Activated CD4-positive, alpha-beta memory T cell treated with anti-CD3 and anti-CD28 coated beads for 36 hours (primary cell): ENCODE results near the gene P3H2. TPM values are rescaled to one million over a fixed set of nuclear protein-coding genes. Genes with fewer than 3 reads are reported as not detected.

Source experiments
- CTCF ChIA-PET: fragments of 350-600 bp; sonication (Branson Sonifier 250); formaldehyde crosslinking; loops from one replicate; lab custom pipeline; 2021; ENCODE audit warnings: antibody characterized with exemption, inconsistent platforms; lab: Charles Lee
- POLR2A ChIA-PET: fragments of 350-600 bp; sonication (Branson Sonifier 250); formaldehyde crosslinking; loops from one replicate; lab custom pipeline; 2021; ENCODE audit warnings: antibody characterized with exemption; lab: Charles Lee
- DNase-seq: peaks from one replicate; pipeline ENCODE4 v3.0.0-alpha.2; 2020
- H3K27ac Mint-ChIP-seq: one replicate; pipeline ENCODE4 v1.8.0; 2021; ENCODE audit warnings: mixed read lengths
- H3K27me3 Mint-ChIP-seq: one replicate; pipeline ENCODE4 v1.8.0; 2021; ENCODE audit warnings: mixed read lengths
- H3K36me3 Mint-ChIP-seq: one replicate; pipeline ENCODE4 v1.8.0; 2021; ENCODE audit warnings: mixed read lengths
- H3K4me1 Mint-ChIP-seq: one replicate; pipeline ENCODE4 v1.8.0; 2021; ENCODE audit warnings: low read depth, mixed read lengths
- H3K4me3 Mint-ChIP-seq: one replicate; pipeline ENCODE4 v1.8.0; 2021; ENCODE audit warnings: mild to moderate bottlenecking, mixed read lengths
- H3K9me3 Mint-ChIP-seq: one replicate; pipeline ENCODE4 v1.8.0; 2021; ENCODE audit warnings: mixed read lengths
- intact Hi-C: fragments of 100-400 bp; cut with micrococcal nuclease; formaldehyde crosslinking; loops from one replicate; pipeline ENCODE4 v1.15.1; 2023
- total RNA-seq, 2 experiments: library from RNA; stranded (reverse); gene quantifications; one replicate each; pipeline ENCODE4 v1.2.3, GENCODE V29; 2021

The P3H2 gene
- total RNA-seq, 2 experiments from 2014 or later: not detected

- Mint-ChIP-seq H3K4me1 (no peaks in the 10 kb centered on the region), H3K4me3 (no peak overlapping the region), H3K9me3 (no peaks in the 10 kb centered on the region), H3K27ac (no peak overlapping the region), H3K36me3 (no peaks in the 10 kb centered on the region), H3K27me3 (peaks cover 11% of the 10 kb centered on the region)
- intact Hi-C loops: no loop called here
- POLR2A ChIA-PET: no interaction called here
- CTCF ChIA-PET: no interaction called here
- no peak for DNase-seq
Observed at GRCh38 chr3:190003681-190004123, 117.0 kb downstream of the P3H2 start.

DNA sequence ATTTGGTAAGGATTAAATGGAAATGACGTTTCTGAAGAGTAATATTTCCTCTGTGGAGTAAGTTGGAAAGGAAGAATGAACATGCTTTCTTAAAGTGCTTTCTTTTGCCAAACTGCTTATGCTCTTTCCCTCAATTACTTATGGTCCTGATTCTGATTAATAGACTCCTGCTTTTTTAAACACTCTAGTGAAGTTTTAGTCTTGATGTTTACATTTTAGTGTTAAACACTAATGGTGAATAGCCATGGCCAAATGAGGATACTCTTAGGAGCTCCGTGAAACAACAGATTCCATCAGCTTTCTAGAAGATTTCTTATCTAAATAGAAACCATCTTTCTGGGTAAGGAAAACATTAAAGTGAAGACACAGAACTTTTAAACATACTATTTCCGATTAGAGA lies 117.6 kb downstream of the P3H2 start:
- no peaks in the 10 kb centered on the region for H3K36me3 Mint-ChIP-seq
- H3K4me1 Mint-ChIP-seq: no peaks in the 10 kb centered on the region
- intact Hi-C loops: no loop called here
- DNase-seq: no peak
- no peak overlapping the region for H3K27ac Mint-ChIP-seq
- H3K27me3 Mint-ChIP-seq: peaks cover 11% of the 10 kb centered on the region
- no peaks in the 10 kb centered on the region for H3K9me3 Mint-ChIP-seq
- no peak overlapping the region for H3K4me3 Mint-ChIP-seq
- ChIA-PET POLR2A (no interaction called here), CTCF (interaction anchor here (0.7 kb wide), 1 partner anchor 748 kb away, joined by 3 read pairs; no protein-coding TSS in a partner anchor)

GRCh38 chr3:190001426-190001825 lies 119.3 kb downstream of the P3H2 start:
- CTCF ChIA-PET: interaction anchor here (0.9 kb wide), 1 partner anchor 39 kb away, joined by 3 read pairs; no protein-coding TSS in a partner anchor
- H3K27ac Mint-ChIP-seq: no peak overlapping the region
- no peaks in the 10 kb centered on the region for H3K9me3 Mint-ChIP-seq
- H3K36me3 Mint-ChIP-seq: no peaks in the 10 kb centered on the region
- H3K4me3 Mint-ChIP-seq: no peak overlapping the region
- peaks cover 6% of the 10 kb centered on the region for H3K27me3 Mint-ChIP-seq
- intact Hi-C loops: no loop called here
- DNase-seq: no peak
- POLR2A ChIA-PET: no interaction called here
- H3K4me1 Mint-ChIP-seq: no peaks in the 10 kb centered on the region

DNA sequence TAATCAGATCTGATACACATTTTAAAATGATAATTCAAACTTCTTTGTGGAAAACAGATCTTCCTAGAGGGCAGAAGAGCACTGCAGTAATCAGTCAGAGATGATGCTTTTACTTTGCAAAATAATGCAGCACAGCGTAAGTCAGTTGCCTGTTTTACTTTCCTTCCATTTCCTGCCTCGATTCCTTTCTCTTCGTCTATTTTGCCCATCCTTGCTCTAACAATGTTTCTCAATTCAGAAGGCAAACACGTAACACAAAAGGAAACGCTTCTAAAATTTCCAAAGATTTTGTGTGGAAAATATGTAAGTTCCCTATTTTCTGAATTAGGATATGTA lies 119.9 kb downstream of the P3H2 start:
- H3K36me3 Mint-ChIP-seq: no peaks in the 10 kb centered on the region
- H3K9me3 Mint-ChIP-seq: no peaks in the 10 kb centered on the region
- no peak overlapping the region for H3K4me3 Mint-ChIP-seq
- intact Hi-C loops: no loop called here
- ChIA-PET CTCF (interaction anchor here (0.9 kb wide), 1 partner anchor 38 kb away, joined by 3 read pairs; no protein-coding TSS in a partner anchor), POLR2A (no interaction called here)
- no peak for DNase-seq
- no peak overlapping the region for H3K27ac Mint-ChIP-seq
- H3K4me1 Mint-ChIP-seq: no peaks in the 10 kb centered on the region
- H3K27me3 Mint-ChIP-seq: peaks cover 6% of the 10 kb centered on the region

GRCh38 chr3:190000187-190000860 lies 120.4 kb downstream of the P3H2 start:
- Mint-ChIP-seq H3K9me3 (no peaks in the 10 kb centered on the region), H3K36me3 (no peaks in the 10 kb centered on the region), H3K27ac (no peak overlapping the region), H3K4me1 (no peaks in the 10 kb centered on the region), H3K27me3 (peaks cover 6% of the 10 kb centered on the region), H3K4me3 (no peak overlapping the region)
- intact Hi-C loops: no loop called here
- CTCF ChIA-PET: no interaction called here
- POLR2A ChIA-PET: no interaction called here
- no peak for DNase-seq

- Mint-ChIP-seq H3K27ac (no peak overlapping the region), H3K9me3 (no peaks in the 10 kb centered on the region), H3K27me3 (peaks cover 7% of the 10 kb centered on the region), H3K4me1 (no peaks in the 10 kb centered on the region), H3K36me3 (no peaks in the 10 kb centered on the region), H3K4me3 (no peak overlapping the region)
- ChIA-PET POLR2A (no interaction called here), CTCF (no interaction called here)
- DNase-seq: no peak
- intact Hi-C loops: no loop called here
Observed at GRCh38 chr3:189999718-190000117, 121.0 kb downstream of the P3H2 start.

GRCh38 chr3:189995129-189995528 lies 125.6 kb downstream of the P3H2 start:
- Mint-ChIP-seq H3K4me1 (no peaks in the 10 kb centered on the region), H3K27ac (no peak overlapping the region), H3K4me3 (no peak overlapping the region), H3K36me3 (no peaks in the 10 kb centered on the region), H3K9me3 (no peaks in the 10 kb centered on the region), H3K27me3 (peaks cover 14% of the 10 kb centered on the region)
- POLR2A ChIA-PET: no interaction called here
- CTCF ChIA-PET: no interaction called here
- DNase-seq: no peak
- intact Hi-C loops: no loop called here

DNA sequence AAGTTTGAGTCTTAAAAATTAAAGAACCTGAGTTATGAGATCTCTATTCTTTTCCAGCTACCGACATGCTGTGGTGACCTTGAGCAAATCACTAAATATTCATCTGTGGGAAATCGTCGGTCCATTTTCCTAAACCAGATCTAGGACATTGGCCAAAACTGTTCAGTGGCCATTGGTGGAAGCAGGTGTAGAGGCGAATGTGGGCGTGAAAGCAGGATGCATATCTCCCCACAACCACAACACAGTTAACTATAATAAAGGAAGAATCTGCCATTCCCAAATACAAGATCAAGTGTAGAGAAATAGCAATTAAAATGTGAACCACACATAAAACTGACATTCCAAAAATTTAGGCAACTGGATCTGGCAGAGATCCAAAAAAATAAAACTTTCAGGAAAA lies 129.9 kb downstream of the P3H2 start:
- Mint-ChIP-seq H3K9me3 (no peaks in the 10 kb centered on the region), H3K27ac (no peak overlapping the region), H3K4me3 (no peak overlapping the region), H3K36me3 (no peaks in the 10 kb centered on the region), H3K4me1 (no peaks in the 10 kb centered on the region), H3K27me3 (peaks cover 22% of the 10 kb centered on the region)
- intact Hi-C loops: no loop called here
- ChIA-PET CTCF (no interaction called here), POLR2A (no interaction called here)
- no peak for DNase-seq

- CTCF ChIA-PET: no interaction called here
- POLR2A ChIA-PET: no interaction called here
- no peaks in the 10 kb centered on the region for H3K9me3 Mint-ChIP-seq
- no peak overlapping the region for H3K27ac Mint-ChIP-seq
- no peaks in the 10 kb centered on the region for H3K4me1 Mint-ChIP-seq
- no peak for DNase-seq
- intact Hi-C loops: no loop called here
- H3K27me3 Mint-ChIP-seq: peaks cover 16% of the 10 kb centered on the region
- no peak overlapping the region for H3K4me3 Mint-ChIP-seq
- no peaks in the 10 kb centered on the region for H3K36me3 Mint-ChIP-seq
Observed at GRCh38 chr3:189988854-189989253, 131.8 kb downstream of the P3H2 start.

GRCh38 chr3:189988322-189988721 lies 132.4 kb downstream of the P3H2 start:
- CTCF ChIA-PET: no interaction called here
- DNase-seq: no peak
- Mint-ChIP-seq H3K27ac (no peak overlapping the region), H3K9me3 (no peaks in the 10 kb centered on the region), H3K27me3 (peaks cover 16% of the 10 kb centered on the region), H3K4me1 (no peaks in the 10 kb centered on the region), H3K36me3 (no peaks in the 10 kb centered on the region), H3K4me3 (no peak overlapping the region)
- intact Hi-C loops: no loop called here
- POLR2A ChIA-PET: no interaction called here

- ChIA-PET POLR2A (no interaction called here), CTCF (no interaction called here)
- Mint-ChIP-seq H3K4me3 (no peak overlapping the region), H3K27ac (no peak overlapping the region), H3K4me1 (no peaks in the 10 kb centered on the region), H3K27me3 (peaks cover 20% of the 10 kb centered on the region), H3K9me3 (no peaks in the 10 kb centered on the region), H3K36me3 (no peaks in the 10 kb centered on the region)
- no peak for DNase-seq
- intact Hi-C loops: no loop called here
Observed at GRCh38 chr3:189985948-189986347, 134.7 kb downstream of the P3H2 start.

- CTCF ChIA-PET: interaction anchor here (1.4 kb wide), 1 partner anchor 22 kb away, joined by 5 read pairs; no protein-coding TSS in a partner anchor
- no peaks in the 10 kb centered on the region for H3K9me3 Mint-ChIP-seq
- no peaks in the 10 kb centered on the region for H3K4me1 Mint-ChIP-seq
- no peak overlapping the region for H3K4me3 Mint-ChIP-seq
- DNase-seq: no peak
- peaks cover 9% of the 10 kb centered on the region for H3K27me3 Mint-ChIP-seq
- POLR2A ChIA-PET: no interaction called here
- no peaks in the 10 kb centered on the region for H3K36me3 Mint-ChIP-seq
- no peak overlapping the region for H3K27ac Mint-ChIP-seq
- intact Hi-C loops: no loop called here
Observed at GRCh38 chr3:189983612-189984011, 137.1 kb downstream of the P3H2 start.

DNA sequence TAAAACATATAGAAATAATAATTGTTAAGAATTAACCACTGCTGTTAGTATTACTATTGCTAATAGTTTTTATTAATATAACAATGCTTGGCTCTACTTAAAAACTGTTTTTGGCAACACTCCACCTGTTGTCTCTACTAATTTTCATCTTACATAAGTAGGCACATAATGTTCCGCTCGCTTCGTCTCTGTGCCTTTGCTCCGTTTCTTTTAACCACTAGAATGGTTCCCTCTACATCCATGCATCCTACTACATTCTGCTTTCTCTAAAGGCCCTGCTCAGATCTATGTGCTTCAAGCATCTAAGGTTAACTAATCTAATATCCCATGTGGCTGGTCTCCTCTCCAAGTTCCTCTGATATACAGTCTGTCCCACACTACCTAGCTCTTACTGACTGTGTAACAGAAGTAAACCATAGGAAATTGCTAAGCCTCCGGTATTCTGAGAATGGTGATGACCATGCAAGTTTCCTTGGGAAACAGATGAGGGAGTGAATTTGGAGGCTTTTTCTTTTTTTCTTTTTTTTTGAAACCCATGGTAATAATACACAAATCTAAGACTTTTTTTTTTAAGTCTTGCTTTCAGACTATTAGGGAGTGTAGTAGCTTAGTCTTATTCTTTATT lies 138.3 kb downstream of the P3H2 start:
- POLR2A ChIA-PET: no interaction called here
- Mint-ChIP-seq H3K36me3 (no peaks in the 10 kb centered on the region), H3K27me3 (peaks cover 9% of the 10 kb centered on the region), H3K4me1 (no peaks in the 10 kb centered on the region), H3K9me3 (no peaks in the 10 kb centered on the region), H3K27ac (no peak overlapping the region), H3K4me3 (no peak overlapping the region)
- no peak for DNase-seq
- CTCF ChIA-PET: interaction anchor here (0.7 kb wide), 1 partner anchor 21 kb away, joined by 4 read pairs; no protein-coding TSS in a partner anchor
- intact Hi-C loops: no loop called here
